HL-60 (cell line): ENCODE measurements around the gene GUCY1A1.

Source experiments
- CTCF ChIP-seq: IDR thresholded peaks from one replicate; pipeline ENCODE4 v1.5.1; 2011; ENCODE audit warnings: low read length, control low read depth, inconsistent platforms; ENCODE audit not compliant: insufficient read depth
- POLR2AphosphoS5 ChIP-seq: IDR thresholded peaks from 2 replicates; pipeline ENCODE4 v1.6.1; 2012; ENCODE audit warnings: low read depth

GRCh38 chr4:155706147-155706546 lies 39.5 kb downstream of the GUCY1A1 start:
- no peak for TF ChIP-seq CTCF
- no peak for TF ChIP-seq POLR2AphosphoS5
